GM19239 (cell line): ENCODE results near the gene ABCC9.

Experiments
- DNase-seq: peaks from one replicate; pipeline ENCODE4 v3.0.0; 2011; ENCODE audit warnings: low spot score; ENCODE audit not compliant: insufficient read length
- FAIRE-seq: peaks from 2 replicates; lab custom pipeline; 2011; peaks lifted over from hg19 to GRCh38; lab: Jason Lieb, UNC

ABCC9 gene

DNA sequence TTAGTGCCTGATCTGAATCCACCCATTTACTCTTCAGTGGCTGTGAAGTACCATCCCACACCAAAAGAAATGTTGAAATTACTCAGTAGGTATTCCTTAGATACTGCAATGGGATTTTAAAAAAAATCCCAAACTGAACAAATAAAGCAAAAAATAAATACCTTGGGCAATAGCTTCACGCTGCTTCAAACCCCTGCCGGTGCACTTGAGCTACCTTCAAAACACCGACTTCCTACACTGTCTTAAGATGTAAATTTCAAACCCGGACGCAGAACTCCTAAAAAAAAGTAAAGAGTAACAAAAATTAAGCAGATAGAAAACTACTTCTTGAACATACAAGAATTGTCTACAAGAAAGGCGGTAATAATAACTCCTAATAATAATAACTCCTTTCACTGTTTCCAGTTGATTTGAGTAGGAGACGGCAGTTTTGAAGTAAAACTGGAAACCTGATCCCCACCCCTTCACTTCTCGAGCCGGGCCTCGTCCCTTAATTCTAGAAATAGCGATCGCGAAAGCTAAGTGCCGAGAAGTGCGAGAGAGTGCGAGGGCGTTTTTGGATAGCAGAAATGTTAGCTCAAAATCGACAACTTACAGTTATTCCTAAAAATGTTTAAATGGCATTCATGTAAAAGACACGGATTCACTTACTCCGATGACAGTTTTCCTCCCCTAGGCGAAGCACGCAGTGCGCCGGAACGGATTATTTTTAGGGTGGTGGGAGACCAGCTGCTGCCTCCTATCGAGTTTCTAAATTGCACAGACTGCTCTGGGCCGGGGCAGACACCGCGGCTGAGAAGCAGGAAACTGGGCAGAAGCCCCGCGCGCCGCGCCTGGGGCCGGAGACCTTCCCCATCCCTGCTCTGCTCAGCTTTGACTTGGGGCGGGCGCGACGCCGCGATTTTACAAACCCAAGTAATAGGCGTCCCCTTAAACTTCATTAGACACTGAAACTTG is at the start of gene ABCC9:
Gene ABCC9, minus strand, starts transcription at position 878 of the 957 bp plus-strand sequence. CDS start 4,752 bp downstream, outside the sequence.
- FAIRE-seq (no peak), DNase-seq (no peak)

DNA sequence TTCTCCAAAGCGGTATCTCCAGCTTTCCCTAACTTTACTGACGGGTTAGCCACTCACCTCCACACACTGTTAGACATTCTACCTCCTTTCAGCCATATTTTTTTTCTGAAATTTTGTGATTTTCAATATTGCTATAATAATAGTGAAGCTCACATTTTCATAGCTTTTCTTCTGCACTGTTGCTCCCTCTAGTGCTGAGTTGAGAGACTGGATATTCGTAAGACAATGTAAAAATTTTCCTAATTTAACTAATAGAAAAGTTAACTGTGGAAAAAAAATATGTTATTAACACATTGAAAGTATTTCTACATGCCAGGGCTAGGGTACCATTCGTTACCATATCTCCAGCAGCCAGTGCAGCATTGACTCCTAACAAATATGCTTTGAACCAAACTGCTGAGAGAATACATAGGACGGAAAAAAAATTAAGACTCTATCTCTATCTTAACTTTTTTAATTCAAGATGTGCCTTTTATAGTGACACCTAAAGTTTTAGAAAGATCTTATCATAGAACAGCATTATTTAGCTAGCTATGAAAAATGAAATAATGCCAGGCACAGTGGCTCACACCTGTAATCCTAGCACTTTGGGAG is 48.7 kb upstream of the ABCC9 start:
- FAIRE-seq (no peak), DNase-seq (no peak)

DNA sequence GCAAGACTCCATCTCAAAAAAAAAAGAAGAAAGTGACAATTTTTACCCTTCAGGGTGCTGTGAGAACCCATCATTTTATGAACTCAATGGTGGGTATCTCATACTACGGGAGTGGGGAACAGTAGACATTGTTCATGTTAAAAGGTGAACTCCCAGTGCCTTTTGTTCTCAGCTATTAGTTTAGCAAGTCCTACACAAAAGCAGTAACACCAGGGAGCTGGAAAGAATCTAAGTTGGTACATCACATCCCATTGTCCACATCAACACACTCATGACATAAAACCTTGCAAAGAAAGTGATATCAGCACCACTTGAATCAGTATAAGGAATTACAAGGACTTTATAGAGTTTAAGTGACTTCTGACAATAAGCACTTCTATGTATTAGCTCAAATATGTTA is 47.4 kb upstream of the ABCC9 start:
- FAIRE-seq (no peak), DNase-seq (no peak)

DNA sequence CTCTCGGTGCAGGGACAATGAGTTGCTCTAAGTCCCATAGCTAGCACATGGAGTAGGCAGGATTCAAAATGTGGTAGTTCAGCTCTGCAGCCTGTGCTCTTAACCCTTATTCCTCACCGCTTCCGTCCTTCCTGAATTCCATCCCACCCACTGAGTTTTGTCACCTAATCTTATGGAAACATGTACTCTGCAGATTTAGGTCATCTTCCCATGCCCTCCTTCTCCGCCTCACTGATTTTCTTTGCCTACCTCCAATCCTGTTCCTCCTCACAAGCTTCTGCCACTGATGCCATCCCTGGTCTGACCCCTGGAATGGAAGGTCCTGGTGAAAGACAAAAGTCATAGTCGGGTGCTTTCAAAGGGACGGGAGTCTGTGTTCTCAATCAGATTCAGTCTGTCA is 46.5 kb upstream of the ABCC9 start:
- FAIRE-seq (no peak), DNase-seq (no peak)

DNA sequence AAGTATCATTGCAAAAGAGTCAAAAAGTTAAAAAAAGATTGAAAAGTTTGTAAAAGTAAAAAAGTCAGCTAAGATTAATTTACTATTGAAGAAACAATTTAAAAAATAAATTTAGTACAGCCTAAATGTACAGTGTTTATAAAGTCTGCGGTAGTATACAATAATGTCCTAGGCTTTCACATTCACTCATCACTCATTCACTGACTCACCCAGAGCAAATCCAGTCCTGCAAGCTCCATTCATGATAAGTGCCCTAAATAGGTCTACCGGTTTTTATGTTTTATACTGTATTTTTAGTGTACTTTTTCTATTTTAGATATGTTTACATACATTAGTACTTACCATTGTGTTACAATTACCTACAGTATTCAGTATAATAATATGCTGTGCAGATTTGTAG is 43.9 kb upstream of the ABCC9 start:
- DNase-seq: no peak
- FAIRE-seq: no peak

DNA sequence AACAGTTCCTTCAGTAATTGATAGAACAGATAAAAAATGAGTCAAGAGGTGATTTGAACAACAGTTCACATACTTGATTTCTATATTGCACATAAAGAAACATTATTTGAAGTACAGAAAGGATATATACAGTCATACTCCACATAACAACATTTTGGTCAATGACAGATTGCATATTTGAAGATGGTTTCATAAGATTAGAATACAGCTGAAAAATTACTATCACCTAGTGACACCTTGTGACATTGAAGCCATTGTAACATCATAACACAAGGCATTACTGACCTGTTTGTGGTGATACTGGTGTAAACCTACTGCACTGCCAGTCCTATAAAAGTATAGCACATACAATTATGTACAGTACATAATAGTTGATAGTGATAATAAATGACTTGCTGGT is 43.1 kb upstream of the ABCC9 start:
- no peak for DNase-seq
- no peak for FAIRE-seq

DNA sequence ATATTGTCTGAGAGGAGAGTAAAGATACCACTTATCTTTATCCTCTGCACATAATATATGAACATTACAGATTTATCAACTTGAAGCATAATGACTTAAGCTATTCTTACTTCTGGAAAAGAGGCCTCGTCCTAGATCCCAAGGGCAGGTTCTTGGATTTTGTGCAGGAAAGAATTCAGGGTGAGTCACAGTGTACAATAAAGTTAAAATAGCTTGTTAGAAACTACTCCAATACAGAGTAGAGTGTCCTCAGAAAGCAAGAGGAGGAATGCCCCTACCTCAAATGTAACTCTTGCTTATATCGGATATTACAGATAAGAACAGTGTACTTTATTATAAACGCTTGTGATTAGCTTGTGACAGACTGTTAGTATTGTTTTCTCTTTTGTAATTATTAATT is 41.9 kb upstream of the ABCC9 start:
- FAIRE-seq (no peak), DNase-seq (no peak)

DNA sequence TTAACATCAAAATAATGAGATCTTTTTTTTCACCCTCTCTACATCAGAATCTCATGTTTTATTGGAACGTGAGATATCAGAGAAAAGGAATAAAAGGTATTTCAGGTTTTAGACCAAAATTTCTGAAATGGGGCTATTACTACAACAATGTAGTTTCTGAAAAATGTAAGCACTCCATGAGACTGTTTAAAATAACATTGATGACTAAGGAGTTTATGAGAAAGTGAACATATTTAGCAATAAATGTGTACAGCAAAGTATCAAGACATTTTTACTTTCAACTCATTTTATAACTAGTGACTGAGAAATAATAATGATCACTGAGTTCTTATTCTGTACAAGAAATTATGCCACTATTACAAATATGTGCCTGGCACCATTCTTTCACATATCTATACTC is 39.3 kb upstream of the ABCC9 start:
- DNase-seq: no peak
- no peak for FAIRE-seq

DNA sequence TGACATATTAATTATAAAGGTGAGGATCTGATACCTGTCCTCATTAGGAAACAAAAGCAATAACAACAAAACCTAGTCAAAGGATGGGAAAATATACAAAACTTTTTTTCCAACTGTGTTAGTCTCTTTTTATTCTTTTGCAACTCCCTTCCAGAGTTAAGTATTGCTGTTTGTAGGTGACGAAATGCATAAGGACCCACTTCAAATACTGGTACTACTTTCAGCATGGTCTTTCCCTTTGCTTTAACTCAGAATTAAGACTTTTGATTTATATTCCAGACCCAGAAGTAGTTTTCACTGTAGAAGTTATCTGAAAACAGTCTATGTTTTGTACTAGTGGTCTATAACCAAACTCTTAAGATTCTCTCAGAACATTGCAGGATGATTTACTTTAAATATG is 34.1 kb upstream of the ABCC9 start:
- no peak for FAIRE-seq
- no peak for DNase-seq

DNA sequence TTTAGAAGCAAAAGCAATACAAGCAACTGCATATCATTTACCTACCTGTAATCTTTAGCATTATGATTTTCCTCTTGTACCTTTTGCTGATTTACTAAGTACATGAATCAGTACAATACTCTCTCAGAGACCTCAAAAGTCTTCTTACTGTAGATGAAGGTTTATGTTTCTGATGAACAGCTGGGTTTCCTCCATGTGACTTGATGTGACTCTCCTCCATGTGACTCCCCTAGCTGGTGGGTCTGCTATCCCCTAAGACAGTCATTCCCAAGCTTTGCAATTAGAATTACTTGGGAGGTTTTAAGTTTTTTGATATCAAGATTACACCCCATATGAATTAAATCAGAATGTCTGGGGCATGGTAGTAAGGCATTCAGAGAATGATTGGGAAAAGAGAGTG is 32.0 kb upstream of the ABCC9 start:
- DNase-seq (no peak), FAIRE-seq (no peak)

DNA sequence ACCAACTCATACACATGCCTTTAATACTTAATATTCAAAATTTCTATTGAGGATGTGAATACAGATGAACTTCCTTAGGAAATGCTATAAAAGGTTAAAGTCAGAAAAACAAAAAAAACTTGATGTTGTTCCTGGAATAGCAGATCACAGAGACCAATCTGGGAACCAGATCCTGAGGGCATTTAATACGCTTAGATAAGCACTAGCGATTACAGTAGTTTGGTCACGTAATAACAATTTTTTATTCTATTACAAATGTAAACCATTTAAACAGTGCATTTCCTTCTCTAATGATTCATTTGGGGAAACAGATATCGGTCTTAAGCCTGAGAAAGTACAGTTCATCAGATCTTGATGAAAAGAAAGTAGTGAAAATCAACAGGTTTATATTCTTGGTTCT is 30.8 kb upstream of the ABCC9 start:
- DNase-seq (no peak), FAIRE-seq (no peak)

DNA sequence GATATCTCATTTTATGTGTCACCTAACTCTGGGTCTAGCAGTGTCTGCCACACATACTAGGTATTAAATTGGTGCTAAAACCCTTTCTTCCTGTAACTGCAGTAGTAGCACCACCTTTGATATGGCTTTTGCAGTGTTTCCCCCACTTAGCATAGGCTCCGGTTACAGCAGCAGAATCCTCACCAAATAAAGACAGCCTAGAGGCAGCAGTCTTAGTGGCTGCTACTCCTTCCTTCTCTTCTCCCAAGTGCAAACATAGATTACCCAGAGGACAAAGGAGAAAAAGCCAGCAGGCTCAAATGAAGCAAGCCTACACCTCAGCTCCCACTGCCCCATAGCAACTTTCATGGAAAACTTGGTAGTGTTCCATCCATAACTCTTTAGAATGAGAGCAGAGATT is 30.1 kb upstream of the ABCC9 start:
- DNase-seq (no peak), FAIRE-seq (no peak)

DNA sequence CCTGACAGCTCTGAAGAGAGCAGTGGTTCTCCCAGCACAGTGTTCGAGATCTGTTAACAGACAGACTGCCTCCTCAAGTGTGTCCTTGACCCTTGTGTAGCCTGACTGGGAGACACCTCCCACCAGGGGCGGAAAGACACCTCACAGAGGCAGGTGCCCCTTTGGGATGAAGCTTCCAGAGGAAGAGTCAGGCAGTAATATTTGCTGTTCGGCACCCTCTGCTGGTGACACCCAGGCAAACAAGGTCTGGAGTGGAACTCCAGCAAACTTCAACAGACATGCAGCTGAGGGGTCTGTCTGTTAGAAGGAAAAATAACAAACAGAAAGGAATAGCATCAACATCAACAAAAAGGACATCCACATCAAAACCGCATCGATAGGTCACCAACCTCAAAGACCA is 21.6 kb upstream of the ABCC9 start:
- DNase-seq: no peak
- FAIRE-seq: no peak

DNA sequence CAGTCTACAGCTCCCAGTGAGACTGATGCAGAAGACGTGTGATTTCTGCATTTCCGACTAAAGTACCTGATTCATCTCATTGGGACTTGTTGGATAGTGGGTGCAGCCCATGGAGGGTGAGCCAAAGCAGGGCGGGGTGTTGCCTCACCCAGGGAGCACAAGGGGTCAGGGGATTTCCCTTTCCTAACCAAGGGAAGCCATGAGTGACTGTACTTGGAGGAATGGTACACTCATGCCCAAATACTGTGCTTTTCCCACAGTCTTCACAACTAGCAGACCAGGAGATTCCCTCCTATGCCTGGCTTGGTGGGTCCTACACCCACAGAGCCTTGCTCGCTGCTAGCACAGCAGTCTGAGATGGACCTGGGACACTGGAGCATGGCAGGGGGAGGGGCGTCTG is 21.0 kb upstream of the ABCC9 start:
- DNase-seq: no peak
- FAIRE-seq: no peak

DNA sequence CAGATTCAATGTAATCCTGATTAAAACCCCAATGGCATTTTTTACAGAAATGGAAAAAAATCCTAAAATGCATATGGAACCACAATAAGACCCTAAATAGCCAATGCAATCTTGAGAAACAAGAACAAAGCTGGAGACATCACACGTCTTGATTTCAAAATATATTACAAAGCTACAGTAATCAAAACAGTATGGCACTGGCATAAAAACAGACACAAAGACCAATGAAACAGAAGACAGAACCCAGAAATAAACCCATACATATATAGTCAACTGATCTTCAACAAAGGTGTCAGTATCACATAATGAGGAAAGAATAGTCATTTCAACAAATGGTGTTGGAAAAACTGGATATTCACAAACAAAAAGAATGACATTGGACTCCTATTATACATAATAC is 9.4 kb upstream of the ABCC9 start:
- no peak for DNase-seq
- FAIRE-seq: no peak

DNA sequence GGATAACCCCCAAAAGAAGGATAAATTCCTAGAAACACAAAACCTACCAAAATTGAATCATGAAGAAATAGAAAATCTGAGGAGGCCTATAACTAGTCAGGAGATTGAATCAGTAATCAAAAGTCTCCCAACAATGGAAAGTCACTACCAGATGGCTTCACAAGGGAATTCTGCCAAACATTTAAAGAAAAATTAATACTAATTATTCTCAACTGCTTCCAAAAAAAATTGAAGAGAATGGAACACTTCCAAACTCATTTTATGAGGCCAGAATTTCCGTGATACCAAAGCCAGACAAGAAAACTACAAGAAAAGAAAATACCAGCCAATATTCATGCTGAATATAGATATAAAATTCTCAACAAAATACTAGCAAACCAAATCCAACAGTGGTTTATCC is 7.8 kb upstream of the ABCC9 start:
- DNase-seq: no peak
- FAIRE-seq: no peak

DNA sequence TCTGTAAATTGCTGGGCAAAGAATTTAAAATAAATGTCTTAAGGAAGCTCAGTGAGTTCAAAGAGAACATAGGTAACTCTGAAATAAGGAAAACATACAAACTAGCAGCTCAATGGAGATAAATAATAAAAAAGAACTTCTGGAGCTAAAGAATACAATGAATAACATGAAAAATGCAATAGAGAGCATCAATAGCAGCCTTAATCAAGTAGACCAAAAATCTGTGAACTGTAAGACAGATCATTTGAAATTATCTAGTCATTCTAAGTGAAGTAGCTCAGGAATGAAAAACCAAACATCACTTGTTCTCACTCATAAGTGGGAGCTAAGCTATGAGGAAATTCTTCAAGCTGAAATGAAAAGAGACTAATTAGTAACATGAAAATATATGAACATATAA is 5.8 kb upstream of the ABCC9 start:
- FAIRE-seq: no peak
- DNase-seq: no peak

DNA sequence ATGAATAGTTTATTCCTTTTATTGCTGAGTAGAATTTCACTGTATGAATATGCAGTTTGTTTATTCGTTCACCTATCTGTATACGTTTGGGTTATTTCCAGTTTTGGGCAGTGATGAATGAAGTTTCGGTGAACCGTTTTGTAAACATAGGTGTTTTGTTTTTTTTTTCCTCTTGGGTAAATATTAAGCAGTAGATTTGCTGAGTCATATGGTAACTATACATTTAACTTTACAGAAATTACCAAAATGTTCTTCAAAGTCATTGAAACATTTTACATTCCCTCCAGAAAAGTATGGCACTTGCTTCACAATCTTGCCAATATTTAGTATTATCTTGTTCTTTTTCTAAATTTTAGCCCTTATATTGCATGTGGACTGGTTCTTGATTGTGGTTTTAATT is 3.8 kb upstream of the ABCC9 start:
- FAIRE-seq: no peak

DNA sequence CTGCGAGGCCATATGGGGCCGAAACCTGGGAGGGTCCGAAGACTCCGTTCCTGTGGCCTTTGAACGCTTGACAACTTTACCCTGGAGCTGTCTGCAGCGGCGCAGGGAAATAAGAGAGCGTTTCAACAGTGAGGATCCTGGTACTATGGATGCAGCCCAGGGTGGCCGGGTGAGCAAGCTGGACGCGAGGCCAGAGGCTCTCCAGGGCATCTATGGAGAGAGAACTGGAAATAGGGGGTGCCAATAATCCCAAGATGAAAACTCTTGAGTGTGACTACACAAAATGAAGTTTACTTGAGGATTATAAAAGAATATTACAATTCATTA is 1.1 kb upstream of the ABCC9 start:
- no peak for FAIRE-seq
- DNase-seq: no peak

More for the DNA sequence above, 3.8 kb upstream of the ABCC9 start:
- DNase-seq: no peak

DNA sequence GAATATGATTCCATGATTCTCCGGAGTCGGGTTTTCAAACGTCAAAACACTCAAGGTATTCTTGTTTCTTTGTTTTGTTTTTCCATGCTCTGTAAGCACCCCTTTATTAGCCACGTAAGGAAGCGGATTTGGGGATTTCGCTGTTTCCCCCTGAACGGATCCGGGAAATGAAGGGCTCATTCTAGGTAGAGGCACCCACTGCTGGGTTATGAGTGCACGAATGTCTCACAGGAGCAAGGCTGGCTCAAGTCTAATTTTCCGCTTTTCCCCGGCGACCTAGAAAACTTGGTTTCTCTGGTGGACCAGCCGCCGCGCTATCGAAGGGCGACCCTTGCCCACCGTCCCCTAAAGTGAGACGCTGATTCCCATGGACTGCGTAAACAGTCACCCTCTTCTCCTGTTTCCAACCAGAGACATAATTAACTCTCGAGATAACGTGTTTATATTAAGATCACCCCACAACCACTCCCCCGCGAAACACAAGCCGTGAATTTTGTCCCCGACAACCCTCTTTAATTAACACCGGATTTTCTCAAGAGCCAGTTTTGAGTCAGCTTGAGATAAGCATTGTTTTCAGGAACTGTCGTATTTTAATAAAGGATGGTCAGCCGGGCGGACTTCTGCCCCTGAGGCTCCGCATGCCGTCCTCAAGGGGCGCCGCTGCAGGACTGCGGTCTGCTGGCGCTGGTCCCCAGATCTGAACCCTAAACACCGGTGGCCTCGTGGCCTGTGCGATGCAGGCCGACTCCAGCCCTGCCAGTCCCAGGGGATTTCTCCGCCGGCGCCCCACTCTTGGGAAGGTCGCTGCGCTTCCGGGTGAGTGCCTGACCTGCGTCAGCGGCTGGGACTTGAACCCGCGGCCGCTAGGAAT is 515 bp upstream of the ABCC9 start:
- DNase-seq (no peak), FAIRE-seq (no peak)

DNA sequence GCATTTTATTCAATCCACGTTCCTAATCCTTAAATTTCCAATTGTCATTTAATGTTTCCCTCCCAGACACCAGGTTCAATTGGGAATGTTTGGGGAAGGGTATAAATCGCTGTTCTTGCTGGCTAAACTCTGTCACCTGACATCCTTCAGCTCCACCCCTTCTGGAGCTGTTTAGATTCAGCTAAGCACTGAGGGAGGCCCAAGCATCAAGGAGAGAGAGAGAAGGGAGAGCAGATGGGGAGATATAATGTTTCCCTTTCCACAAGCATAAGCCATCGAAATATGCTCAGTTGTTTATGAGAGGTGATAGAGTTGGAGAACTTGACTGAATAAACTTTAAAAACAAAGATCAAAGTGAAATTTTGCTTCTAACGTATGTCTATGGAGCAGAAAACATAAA is 1.8 kb downstream of the ABCC9 start:
- FAIRE-seq (no peak), DNase-seq (no peak)
